Brain microvascular endothelial cell (primary cell): ENCODE results near the gene CDK15.

ENCODE experiments used
- DNase-seq: peaks from one replicate; pipeline ENCODE4 v3.0.0-alpha.2; 2020
- H3K27ac ChIP-seq: fragments of 250-450 bp; sonication (Bioruptor Pico); 2 replicates; pipeline ENCODE4 v1.5.1; 2020; ENCODE audit warnings: mild to moderate bottlenecking, moderate library complexity
- H3K27me3 ChIP-seq: fragments of 250-450 bp; sonication (Bioruptor Pico); replicated peaks from 2 replicates; pipeline ENCODE4 v1.5.1; 2020; ENCODE audit warnings: mild to moderate bottlenecking
- H3K36me3 ChIP-seq: fragments of 250-450 bp; sonication (Bioruptor Pico); replicated peaks from 2 replicates; pipeline ENCODE4 v1.5.1; 2020; ENCODE audit warnings: mild to moderate bottlenecking
- H3K4me3 ChIP-seq: 2 replicates; pipeline ENCODE4 v1.5.1; 2011; ENCODE audit warnings: low read depth, mild to moderate bottlenecking, control low read depth, low read length, moderate library complexity
- in situ Hi-C: cut with HindIII; loops from 2 replicates; pipeline ENCODE4 v1.10.0; 2017; ENCODE audit warnings: low sequenced_read_pairs, low pct_ligation_motif_present
- TF ChIP-seq, protein P1 (sequence below): IDR thresholded peaks from 2 replicates; pipeline ENCODE4 v1.5.1; 2011; ENCODE audit warnings: low read depth, mild to moderate bottlenecking, moderate library complexity, low read length, control low read depth, inconsistent platforms; ENCODE audit errors: missing control alignments

CDK15 gene

DNA sequence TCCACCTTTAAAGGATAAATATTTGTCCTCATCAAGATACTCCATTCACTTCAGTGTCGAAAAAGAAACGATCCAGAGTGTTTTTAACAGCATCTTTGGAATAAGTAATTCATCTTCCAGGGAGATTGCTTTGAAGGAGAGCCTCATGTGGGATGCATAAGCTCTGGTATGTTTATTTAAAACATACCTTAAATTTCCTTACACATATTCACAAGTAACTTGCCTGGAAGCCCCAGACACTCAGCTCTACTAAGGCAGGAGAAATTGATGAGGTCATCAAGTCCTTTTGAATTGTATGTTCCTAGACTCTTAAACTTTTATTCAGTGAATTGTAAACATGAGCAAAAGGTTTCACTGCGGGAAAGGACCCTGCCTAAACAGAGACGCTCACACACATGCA, 103.0 kb downstream of the CDK15 start:
- peak; percentile 84 for DNase-seq
- TF ChIP-seq, protein P1, sequence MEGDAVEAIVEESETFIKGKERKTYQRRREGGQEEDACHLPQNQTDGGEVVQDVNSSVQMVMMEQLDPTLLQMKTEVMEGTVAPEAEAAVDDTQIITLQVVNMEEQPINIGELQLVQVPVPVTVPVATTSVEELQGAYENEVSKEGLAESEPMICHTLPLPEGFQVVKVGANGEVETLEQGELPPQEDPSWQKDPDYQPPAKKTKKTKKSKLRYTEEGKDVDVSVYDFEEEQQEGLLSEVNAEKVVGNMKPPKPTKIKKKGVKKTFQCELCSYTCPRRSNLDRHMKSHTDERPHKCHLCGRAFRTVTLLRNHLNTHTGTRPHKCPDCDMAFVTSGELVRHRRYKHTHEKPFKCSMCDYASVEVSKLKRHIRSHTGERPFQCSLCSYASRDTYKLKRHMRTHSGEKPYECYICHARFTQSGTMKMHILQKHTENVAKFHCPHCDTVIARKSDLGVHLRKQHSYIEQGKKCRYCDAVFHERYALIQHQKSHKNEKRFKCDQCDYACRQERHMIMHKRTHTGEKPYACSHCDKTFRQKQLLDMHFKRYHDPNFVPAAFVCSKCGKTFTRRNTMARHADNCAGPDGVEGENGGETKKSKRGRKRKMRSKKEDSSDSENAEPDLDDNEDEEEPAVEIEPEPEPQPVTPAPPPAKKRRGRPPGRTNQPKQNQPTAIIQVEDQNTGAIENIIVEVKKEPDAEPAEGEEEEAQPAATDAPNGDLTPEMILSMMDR: no peak
- Histone ChIP-seq H3K27me3 (no peaks in the 10 kb centered on the region), H3K36me3 (no peaks in the 10 kb centered on the region), H3K4me3 (peak overlapping the region; percentile 32), H3K27ac (peak overlapping the region; percentile 65)
- in situ Hi-C loops: no loop called here

DNA sequence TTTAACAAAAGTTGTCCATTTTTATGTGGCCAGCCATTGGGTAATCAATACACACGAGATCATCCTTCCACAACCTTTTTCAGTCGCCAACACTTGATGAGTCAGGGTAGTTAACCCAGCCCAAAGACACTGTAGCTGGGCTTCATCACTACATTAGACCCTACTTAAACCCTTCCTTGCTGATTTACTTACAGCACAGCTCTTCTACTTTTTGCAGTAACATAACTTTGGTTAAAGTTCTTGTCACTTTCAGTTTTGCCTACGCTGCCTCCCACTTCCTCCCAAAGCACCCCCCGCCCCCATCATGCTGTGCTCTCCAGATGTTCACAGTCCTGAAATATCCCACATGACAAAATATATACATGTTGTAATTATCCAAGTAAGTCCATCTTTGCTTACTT, 103.6 kb downstream of the CDK15 start:
- peak; percentile 57 for DNase-seq
- Histone ChIP-seq H3K36me3 (no peaks in the 10 kb centered on the region), H3K4me3 (peak overlapping the region; percentile 32), H3K27ac (peak overlapping the region; percentile 65), H3K27me3 (no peaks in the 10 kb centered on the region)
- in situ Hi-C loops: no loop called here
- TF ChIP-seq, protein P1: no peak

DNA sequence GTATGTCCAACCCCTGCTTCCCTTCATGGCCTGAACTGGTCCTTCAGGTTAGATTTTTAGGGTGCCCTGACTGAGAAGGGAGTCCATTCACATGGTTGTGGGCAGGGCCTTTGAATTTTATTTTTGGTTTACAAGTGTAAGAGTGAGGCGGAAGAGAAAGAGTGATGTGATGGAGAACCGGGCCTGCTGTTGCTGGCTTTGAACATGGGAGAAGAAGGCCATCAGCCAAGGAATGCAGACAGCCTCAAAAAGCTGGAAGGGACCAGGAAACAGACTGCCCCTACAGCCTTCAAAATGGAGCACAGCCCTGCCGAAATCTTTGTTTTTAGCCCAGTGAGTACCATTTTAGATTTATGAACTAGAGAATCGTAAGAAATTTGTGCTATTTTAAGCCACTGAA, 105.0 kb downstream of the CDK15 start:
- H3K36me3 ChIP-seq: no peaks in the 10 kb centered on the region
- DNase-seq: no peak
- in situ Hi-C loops: no loop called here
- no peak overlapping the region for H3K27ac ChIP-seq
- H3K27me3 ChIP-seq: no peaks in the 10 kb centered on the region
- TF ChIP-seq, protein P1: no peak
- no peak overlapping the region for H3K4me3 ChIP-seq

DNA sequence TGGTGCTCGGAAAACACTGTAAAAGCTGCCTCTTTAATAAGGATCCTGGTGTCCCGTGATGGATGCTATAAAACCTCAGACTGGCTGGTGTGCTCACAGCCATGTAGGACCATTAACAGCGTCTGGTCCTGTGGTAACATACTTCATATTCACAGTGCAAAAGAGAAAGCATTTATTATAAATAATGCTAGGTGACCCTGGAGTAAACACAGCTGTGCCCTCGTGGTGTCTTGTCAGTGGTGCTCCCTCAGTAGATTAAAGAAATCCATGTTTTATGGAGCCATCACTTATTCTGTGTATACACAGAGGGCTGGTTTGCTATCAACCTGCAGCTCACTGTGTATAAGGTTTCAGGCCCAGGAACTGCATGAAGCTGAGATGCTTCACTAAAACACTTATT, 106.9 kb downstream of the CDK15 start:
- no peak overlapping the region for H3K27ac ChIP-seq
- no peak for DNase-seq
- H3K36me3 ChIP-seq: no peaks in the 10 kb centered on the region
- H3K27me3 ChIP-seq: no peaks in the 10 kb centered on the region
- in situ Hi-C loops: no loop called here
- H3K4me3 ChIP-seq: no peak overlapping the region
- TF ChIP-seq, protein P1: no peak

DNA sequence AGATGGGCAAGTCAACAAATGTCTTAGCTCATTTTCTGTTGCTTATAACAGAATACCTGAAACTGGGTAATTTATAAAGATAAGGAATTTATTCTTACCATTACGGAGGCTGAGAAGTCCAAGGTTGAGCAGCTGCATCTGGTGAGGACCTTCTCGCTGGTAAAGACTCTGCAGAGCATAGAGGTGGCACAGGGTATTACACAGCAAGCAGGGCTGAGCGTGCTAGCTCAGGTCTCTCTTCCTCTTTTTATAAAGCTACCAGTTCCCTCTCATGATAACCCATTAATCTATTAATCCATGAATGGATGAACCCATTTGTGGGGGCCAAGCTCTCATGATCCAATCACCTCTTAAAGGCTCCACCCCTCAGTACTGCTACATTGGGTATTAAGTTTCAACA, 109.1 kb downstream of the CDK15 start:
- no peak overlapping the region for H3K27ac ChIP-seq
- DNase-seq: no peak
- H3K4me3 ChIP-seq: no peak overlapping the region
- TF ChIP-seq, protein P1: no peak
- no peaks in the 10 kb centered on the region for H3K36me3 ChIP-seq
- in situ Hi-C loops: no loop called here
- H3K27me3 ChIP-seq: no peaks in the 10 kb centered on the region

DNA sequence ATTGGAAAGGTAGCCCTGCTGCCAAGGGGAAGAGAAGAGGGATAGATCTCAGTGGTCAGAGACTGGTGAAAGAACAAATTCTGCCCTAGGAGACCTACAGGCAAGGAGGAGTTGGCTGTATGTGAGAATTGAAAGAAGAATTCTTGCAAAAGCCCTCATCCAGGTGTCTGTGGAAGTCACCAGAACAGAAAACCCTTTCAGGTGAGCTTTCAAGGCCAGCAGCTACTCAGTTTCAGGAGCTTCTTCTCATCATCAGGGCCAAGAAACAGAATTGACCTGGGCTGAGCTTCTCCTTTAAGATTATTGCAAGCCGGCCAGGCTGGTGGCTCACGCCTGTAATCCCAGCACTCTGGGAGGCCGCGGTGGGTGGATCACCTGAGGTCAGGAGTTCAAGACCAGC, 110.2 kb downstream of the CDK15 start:
- Histone ChIP-seq H3K4me3 (no peak overlapping the region), H3K27me3 (no peaks in the 10 kb centered on the region), H3K27ac (no peak overlapping the region), H3K36me3 (no peaks in the 10 kb centered on the region)
- in situ Hi-C loops: no loop called here
- DNase-seq: no peak
- TF ChIP-seq, protein P1: no peak
